ENCODE measurements around the gene PLEKHO1. TPM values are rescaled to one million over a fixed set of nuclear protein-coding genes. Genes with fewer than 3 reads are reported as not detected.
A peak's percentile ranks its signal among the peaks of the same experiment; 100 is the strongest.

The PLEKHO1 gene
- total RNA-seq, 1 donor from 2014 or later, result 113 TPM

DNA sequence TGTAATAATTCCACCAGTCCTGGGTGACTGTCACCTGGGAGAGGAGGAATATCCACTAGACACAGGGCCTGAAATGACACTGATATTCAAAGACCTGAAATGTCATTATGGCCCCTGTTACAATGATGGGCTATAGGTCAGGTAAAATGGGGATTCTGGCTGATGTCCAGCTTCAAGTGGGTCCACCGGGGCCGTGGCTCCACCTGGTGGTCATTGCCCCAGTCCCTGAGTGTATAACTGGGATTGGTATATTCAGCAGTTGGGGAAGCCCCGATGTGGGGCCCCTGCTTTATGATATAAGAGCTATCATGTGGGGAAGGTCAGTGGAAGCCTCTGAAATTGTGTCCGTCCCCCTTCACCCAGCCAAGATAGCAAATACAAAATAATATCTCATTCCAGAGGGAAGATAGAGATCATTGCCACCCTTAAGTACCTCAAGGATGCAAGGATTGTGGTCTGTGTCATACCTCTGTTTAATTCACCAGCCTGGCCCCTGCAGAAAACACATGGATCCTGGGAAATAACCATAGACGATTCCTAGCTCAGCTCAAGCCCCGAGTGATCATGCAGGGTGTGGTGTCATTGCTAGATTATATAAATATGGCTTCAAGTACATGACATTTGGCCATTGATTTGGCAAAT, 19.4 kb downstream of the PLEKHO1 start:
- H3K36me3 Mint-ChIP-seq (ENCODE audit: low read depth), result no peaks in the 10 kb centered on the region
- H3K4me1 Mint-ChIP-seq, result peaks cover 30% of the 10 kb centered on the region
- no peak overlapping the region for H3K27ac Mint-ChIP-seq (ENCODE audit: unreplicated experiment)
- no peaks in the 10 kb centered on the region for H3K27me3 Mint-ChIP-seq (ENCODE audit: low read depth)
- H3K9me3 Mint-ChIP-seq, result no peaks in the 10 kb centered on the region
- no peak overlapping the region for H3K4me3 Mint-ChIP-seq
- peak; percentile 64 for DNase-seq (ENCODE audit: low read depth, low spot score)
- TF ChIP-seq, protein P1, sequence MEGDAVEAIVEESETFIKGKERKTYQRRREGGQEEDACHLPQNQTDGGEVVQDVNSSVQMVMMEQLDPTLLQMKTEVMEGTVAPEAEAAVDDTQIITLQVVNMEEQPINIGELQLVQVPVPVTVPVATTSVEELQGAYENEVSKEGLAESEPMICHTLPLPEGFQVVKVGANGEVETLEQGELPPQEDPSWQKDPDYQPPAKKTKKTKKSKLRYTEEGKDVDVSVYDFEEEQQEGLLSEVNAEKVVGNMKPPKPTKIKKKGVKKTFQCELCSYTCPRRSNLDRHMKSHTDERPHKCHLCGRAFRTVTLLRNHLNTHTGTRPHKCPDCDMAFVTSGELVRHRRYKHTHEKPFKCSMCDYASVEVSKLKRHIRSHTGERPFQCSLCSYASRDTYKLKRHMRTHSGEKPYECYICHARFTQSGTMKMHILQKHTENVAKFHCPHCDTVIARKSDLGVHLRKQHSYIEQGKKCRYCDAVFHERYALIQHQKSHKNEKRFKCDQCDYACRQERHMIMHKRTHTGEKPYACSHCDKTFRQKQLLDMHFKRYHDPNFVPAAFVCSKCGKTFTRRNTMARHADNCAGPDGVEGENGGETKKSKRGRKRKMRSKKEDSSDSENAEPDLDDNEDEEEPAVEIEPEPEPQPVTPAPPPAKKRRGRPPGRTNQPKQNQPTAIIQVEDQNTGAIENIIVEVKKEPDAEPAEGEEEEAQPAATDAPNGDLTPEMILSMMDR (conservative IDR thresholded peaks at IDR 0.05), result peak; percentile 76

DNA sequence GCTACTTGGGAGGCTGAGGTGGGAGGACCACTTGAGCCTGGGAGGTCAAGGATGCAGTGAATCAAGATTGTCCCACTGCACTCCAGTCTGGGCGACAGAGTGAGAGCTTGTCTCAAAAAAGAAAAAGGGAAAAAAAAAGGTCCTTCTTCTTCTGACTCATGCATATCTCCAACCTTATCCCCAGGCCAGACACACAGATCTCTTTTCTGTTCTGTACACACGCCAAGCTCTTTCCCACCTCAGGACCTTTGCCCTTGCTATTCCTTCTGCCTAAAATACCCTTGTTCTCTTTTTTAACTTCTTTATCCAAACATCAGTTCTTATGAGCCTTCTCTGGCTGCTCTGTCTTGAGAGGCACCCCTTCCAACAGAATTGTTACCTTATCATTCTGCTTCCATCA, 22.1 kb downstream of the PLEKHO1 start:
- Mint-ChIP-seq H3K4me1 (peaks cover 26% of the 10 kb centered on the region), H3K27ac (ENCODE audit: unreplicated experiment) (no peak overlapping the region), H3K4me3 (no peak overlapping the region), H3K36me3 (ENCODE audit: low read depth) (no peaks in the 10 kb centered on the region), H3K9me3 (no peaks in the 10 kb centered on the region), H3K27me3 (ENCODE audit: low read depth) (no peaks in the 10 kb centered on the region)
- no peak for DNase-seq (ENCODE audit: low read depth, low spot score)
- TF ChIP-seq, protein P1 (conservative IDR thresholded peaks at IDR 0.05), result no peak

DNA sequence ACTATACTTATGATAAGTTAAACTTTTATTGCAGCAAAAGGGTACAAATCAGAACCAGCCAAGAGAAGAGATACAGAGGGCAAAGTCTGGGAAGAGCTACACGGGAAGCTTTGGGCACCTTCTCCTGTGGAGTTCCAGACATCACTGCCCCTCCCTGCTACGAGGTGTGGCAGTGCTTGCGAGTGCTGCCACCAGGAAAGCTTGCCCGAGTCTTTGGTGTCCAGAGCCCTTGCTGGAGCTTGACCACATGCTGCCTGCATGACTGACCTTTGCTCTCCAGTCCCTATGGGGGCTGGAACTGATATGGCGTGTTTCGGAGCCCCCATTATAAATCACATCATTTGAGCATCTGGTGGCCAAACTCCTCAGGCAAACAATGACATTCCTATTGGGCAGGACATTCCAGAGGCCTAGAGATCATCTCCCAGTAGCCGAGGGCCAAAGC, 23.4 kb downstream of the PLEKHO1 start:
- H3K4me3 Mint-ChIP-seq, result no peak overlapping the region
- peaks cover 26% of the 10 kb centered on the region for H3K4me1 Mint-ChIP-seq
- H3K36me3 Mint-ChIP-seq (ENCODE audit: low read depth), result no peaks in the 10 kb centered on the region
- TF ChIP-seq, protein P1 (conservative IDR thresholded peaks at IDR 0.05), result no peak
- H3K27me3 Mint-ChIP-seq (ENCODE audit: low read depth), result no peaks in the 10 kb centered on the region
- no peaks in the 10 kb centered on the region for H3K9me3 Mint-ChIP-seq
- DNase-seq (ENCODE audit: low read depth, low spot score), result no peak
- peak overlapping the region; percentile 81 for H3K27ac Mint-ChIP-seq (ENCODE audit: unreplicated experiment)

DNA sequence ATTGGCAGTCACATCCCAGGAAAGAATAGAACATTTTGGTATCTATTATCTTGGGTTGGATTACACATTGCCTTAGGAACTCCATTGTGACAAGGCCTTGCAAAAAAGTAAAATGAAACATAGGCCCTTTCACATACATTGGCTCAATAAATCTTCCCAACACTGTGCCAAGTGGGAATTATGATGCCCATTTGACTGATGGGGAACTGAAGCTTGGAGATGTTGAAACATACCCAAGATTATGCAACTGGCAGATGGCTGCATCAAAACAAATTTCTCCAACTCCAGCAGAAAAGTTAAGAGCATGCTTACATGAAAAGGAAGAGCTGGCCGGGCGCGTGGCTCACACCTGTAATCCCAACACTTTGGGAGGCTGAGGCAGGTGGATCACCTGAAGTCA, 26.9 kb downstream of the PLEKHO1 start:
- Mint-ChIP-seq H3K9me3 (no peaks in the 10 kb centered on the region), H3K27ac (ENCODE audit: unreplicated experiment) (no peak overlapping the region), H3K4me1 (peaks cover 32% of the 10 kb centered on the region), H3K27me3 (ENCODE audit: low read depth) (no peaks in the 10 kb centered on the region), H3K36me3 (ENCODE audit: low read depth) (no peaks in the 10 kb centered on the region), H3K4me3 (no peak overlapping the region)
- TF ChIP-seq, protein P1 (conservative IDR thresholded peaks at IDR 0.05), result no peak
- no peak for DNase-seq (ENCODE audit: low read depth, low spot score)

DNA sequence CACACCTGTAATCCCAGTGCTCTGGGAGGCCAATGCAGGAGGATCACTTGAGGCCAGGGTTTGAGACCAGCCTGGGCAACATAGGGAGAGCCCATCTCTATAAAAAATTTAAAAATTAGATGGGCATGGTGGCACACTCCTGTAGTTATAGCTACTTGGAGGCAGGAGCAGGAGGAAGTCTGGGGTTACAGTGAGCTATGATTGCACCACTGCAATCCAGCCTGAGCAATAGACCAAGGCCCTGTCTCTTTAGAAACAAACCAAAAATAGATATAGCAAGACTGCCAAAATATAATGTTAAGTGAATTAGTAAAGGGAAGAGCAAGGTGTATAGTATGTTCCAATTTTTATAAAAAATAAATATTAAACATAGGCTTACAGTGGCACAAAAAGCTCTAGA, 28.8 kb downstream of the PLEKHO1 start:
- H3K27ac Mint-ChIP-seq (ENCODE audit: unreplicated experiment), result no peak overlapping the region
- H3K27me3 Mint-ChIP-seq (ENCODE audit: low read depth), result no peaks in the 10 kb centered on the region
- no peak for DNase-seq (ENCODE audit: low read depth, low spot score)
- TF ChIP-seq, protein P1 (conservative IDR thresholded peaks at IDR 0.05), result no peak
- H3K36me3 Mint-ChIP-seq (ENCODE audit: low read depth), result no peaks in the 10 kb centered on the region
- H3K4me3 Mint-ChIP-seq, result no peak overlapping the region
- H3K9me3 Mint-ChIP-seq, result no peaks in the 10 kb centered on the region
- H3K4me1 Mint-ChIP-seq, result peaks cover 36% of the 10 kb centered on the region

Data from neural crest cell (in vitro differentiated cells).